HG02763 (cell line): Measurements from ENCODE around the gene CTAGE9.
"Not testable (repeated sequence)": the region's sequence is repeated elsewhere in the genome, so short reads cannot be mapped to it uniquely, and the experiment has no call there.

Source experiments
- ATAC-seq: cut with Tn5 transposase; IDR thresholded peaks from one replicate; pipeline ENCODE4 v1.9.1; 2021; ENCODE audit warnings: mild to moderate bottlenecking, moderate library complexity; ENCODE audit not compliant: unreplicated experiment

The CTAGE9 gene

DNA sequence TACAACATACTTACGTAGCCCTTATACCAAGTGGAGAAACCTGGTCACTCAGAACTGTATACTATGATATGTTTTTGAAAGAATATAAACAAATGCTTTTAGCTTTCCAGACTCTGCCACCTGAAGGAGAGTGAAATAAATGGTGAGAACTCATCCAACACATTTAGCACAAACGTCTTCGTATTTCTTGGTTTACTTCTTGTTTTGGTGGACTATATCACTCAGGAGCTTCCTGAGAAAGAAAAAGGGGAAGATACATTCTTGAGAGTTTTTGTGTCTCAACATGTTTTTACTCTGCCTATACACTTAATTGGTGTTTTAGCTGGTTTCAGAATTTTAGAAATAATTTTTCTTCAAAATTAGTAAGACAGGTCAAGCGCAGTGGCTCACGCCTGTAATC lies 19.4 kb upstream of the CTAGE9 start:
- no peak for ATAC-seq

DNA sequence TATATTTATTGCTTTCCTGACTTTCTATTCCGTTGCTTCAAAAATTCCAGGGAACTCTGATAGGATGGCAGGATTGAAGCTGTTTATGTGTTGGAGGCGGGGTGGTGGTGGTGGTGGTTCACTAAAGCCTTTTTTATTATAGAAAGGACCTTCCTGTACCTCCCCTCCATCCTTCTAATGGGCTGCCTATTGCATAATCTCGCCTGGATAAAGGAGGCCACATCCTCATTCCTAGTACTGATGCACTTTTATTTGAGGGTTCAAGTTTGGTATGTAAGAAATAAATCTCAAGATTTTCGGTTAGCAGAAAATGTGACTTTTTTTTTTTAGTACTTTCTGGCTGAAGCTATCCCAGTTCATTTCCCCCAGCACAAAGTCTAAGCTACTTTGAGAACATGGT lies 18.7 kb upstream of the CTAGE9 start:
- ATAC-seq: no peak

DNA sequence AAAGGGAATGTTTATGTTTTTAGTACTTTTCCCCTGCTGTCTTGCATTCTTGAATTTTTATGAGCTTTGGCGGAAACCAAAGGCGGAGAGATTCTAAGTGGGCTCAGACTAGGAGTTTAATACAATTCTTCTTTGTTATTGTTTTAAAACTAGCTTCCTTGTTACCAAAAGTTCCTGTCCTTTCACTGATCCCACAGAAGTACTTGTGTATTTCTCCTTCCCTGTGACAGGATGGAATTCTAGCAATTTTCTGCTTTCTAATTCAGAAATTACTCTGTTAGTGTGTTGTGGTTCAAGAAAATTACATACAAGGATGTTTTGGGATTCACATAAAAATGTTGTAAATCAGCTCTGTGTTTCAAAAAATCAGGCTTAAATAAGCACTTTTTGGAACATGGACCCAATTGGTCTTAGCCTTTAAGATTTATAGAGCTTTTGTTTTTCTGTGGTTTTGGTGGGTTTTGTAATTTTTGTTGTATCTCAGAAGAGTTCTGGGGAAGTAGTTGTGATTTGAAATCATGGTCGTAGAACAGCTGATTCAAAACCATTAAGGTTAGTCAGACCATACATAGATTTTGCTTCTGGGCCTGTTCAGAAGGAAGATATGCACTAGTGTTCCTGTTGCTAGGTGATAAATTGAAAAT lies 17.6 kb upstream of the CTAGE9 start:
- no peak for ATAC-seq

DNA sequence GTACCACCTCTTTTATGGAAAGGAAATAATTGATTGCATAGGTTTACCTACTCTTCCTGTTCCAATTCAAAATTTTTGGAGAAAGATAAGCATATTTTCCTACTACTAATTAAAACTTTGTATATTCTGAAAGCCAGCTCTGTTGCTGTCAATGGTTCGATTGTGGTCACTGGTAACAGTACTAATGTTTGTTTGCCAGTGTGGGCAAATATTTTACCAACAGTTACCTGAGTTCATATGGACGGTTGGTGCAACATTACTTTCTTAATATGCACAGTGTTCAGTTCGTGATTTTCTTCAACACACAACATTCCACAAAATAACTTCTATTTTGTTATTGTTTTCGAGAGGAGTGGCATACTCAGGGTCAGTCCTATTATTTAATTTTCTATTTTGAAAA lies 17.1 kb upstream of the CTAGE9 start:
- no peak for ATAC-seq

DNA sequence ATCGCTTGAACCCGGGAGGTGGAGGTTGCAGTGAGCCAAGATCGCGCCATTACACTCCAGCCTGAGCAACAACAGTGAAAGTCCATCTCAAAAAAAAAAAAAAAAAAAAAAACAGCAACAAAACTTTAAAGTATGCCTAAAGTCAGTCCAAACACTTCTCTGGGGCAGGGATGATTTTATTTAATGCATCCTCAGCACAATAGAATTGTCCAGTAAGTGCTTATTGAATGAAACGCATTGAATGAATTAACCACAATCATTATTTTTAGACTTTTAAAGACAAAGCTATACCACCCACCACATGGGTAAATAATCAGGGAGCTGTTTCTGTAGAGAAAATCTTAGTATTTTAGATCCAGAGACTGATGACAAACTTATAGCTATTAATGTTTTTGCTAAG lies 16.6 kb upstream of the CTAGE9 start:
- ATAC-seq: no peak

DNA sequence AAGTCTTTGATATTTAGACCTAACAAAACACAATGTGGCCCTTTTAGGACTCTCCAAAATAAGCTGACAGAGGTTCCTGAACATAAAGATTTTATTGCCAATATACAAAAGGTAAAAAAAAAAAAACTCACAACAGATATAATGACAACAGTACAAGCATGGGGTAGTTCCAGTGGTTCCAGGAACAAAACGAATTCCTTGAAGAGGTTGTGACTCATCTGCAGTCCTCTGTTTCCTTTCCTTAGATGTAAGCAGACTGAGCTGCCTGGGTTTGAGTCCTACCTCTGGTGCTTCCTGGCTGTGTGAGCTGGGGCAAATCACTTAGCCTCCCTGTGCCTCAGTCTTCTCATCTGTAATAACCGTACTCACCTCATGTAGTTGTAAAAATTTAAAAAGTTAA lies 13.3 kb upstream of the CTAGE9 start:
- ATAC-seq: no peak

DNA sequence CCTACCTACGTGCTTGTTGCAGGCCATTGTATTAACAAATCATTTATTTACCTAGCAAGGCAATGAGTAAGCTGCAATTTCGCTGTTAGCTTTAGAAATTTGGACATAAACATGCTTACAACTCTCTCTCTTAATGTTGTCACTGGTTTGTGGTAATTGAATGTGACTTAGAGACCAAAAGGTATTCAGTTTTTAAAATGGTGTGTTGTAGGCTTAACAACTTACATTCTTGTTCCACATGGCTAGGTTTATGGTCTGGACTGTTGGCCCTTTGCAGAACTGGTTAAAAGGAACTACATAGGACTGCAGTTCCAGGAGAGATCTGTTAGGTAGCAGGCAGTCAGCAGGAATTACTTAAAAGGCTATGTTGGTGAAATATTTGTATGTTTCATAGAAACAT lies 10.3 kb upstream of the CTAGE9 start:
- ATAC-seq: no peak

DNA sequence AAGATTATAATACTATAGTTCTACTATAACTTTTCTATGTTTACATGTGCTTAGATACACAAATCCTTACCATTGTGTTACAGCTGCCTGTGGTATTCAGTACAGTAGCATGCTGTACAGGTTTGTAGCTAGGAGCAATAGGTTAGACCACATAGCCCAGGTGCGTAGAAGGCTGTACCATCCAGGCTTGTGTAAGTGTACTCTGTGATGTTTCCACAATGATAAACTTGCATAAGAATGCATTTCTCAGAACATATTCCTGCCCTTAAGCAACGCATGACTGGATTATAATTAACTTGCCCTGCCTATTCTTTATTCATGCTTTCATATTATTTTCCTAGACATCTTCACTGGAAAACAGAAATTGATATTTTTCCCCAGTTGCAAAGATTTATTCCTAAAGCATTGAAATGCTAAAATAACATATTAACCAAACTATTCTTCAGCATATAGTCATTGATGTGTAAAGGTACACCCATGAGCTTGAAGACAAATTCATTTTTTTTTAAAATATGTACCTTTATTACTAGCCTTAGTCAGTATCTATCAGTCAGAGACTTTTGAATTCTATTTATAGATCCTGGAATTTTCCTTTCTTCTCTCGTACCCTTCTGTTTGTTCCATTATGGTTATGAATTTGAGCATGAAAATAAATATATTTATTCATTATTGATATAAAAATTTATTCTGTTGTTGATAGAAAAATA lies 7.2 kb upstream of the CTAGE9 start:
- no peak for ATAC-seq

DNA sequence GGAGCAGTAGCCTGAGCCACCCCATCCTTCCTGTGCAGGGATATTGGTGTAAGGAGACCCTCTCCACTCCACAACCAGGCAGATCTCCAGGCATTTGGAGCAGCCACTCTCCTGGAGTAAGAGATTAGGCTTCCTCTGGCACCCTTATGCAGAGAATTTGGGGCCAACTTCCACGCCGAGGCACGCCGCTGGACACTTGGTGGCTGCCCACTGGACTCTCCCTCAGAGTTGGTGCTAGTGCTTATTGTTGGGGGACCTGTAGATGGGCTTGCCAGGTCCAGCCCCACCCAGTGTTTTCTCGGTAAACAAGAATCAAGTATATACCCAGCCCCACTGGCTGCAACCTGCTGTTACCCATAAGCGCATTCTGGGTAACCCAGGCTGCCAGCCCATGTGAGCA lies 4.8 kb upstream of the CTAGE9 start:
- not testable (repeated sequence) for ATAC-seq

DNA sequence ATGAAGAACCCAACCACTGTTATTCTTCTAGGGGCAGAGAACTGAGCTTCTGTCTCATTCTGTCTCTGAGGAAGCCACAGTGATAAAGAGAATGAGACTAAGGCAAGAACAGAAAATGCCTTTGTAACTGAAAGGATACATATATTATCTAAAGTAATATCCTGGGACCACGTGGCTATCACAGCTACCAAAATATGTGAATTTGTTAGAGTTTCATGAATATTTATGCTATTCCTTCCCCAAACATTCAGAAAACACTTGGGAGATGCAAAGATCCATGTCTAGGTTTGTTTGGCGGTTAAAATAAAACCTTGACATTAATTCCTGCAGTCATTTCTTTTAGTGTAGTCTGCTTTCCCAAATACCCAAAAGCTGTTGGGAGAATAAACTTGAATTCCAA lies 6.9 kb downstream of the CTAGE9 start:
- not testable (repeated sequence) for ATAC-seq

DNA sequence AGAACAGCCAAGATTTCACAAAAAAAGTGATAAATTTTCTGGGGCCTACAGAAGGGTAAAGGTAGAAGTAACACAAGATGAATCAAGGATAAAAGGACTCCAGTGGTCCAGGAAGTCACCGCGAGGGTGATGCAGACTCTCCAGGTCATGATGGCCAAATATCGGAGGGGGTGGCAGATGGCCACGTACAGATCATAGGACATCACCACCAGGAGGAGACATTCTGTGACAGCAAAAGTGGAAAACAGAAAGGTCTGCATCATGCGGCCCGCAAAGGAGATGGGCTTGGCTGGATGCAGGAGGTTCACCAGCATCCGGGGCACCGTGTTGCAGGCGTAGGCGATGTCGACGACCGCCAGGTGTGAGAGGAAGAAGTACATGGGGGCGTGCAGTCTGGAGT lies 10.0 kb downstream of the CTAGE9 start:
- ATAC-seq: not testable (repeated sequence)

DNA sequence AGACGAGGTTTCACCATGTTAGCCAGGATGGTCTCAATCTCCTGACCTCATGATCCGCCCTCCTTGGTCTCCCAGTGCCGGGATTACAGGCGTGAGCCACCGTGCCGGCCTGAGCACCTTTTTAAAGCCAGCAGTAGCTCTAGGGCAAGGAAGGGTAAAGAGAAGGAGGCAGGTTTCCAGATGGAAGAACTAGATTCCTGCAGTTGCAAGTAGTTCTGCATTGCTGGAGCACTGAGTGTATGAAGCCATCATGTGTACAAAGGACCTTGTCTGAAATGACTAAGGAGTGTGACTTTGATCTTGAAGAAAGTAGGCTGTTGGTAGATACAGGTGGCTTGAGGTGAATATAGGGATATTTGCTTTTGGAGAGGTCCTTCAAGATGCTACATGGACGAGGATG lies 13.9 kb downstream of the CTAGE9 start:
- no peak for ATAC-seq

DNA sequence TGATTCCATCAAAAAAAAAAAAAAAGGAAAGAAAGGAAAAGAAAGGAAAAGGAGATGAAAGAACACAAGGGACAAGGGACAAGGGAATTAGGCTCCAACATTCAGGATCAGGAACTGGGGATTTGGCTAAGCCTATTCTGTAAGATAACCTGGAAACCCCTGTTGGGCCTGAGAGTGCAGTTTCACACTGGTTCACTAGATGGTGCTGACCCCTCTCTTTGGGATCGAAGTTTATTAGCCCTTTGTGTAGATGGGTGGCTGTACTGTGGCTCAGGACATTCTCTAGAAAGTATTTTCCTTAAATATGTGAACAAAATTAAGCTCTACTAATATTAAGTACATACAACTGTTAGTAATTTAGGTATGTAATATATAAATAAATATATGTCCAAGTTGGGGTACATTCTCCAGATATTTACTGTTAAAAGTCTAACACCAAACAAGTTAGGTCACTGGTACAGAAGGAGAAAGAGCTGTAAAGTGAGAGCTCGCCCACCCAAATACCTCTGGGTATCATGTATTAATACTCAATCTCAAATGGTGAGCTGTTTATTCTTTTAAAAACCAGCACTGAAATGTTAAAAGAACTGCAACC lies 15.9 kb downstream of the CTAGE9 start:
- ATAC-seq: no peak

DNA sequence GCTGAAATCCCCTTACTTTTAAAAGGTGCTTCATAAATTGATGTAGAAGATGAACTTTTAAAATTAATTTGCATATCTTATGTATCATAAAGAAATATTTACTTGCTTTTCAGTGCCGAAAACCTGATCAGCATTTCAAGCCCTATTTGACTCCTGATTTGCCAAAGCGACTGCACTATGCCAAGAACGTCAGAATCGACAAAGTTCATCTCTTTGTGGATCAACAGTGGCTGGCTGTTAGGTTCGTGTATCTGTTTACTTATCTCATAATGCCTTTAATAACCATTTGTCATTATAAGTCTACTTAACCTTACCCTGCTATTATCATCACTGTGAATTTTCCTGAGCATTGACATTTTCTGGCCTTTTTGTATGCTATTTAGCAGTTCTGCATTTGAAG lies 17.4 kb downstream of the CTAGE9 start:
- ATAC-seq: no peak

DNA sequence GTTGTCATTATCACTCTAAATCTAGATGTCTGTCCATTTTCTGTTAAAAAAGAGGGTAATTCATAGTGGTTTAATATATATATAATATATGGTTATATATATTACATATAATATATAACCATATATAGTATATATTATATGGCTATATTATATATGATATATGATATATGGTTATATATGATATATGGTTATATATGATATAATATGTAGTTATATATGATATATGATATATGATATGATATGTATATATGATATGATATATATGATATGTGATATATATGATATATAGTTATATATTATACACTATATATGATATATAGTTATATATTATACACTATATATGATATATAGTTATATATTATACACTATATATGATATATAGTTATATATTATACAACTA lies 18.2 kb downstream of the CTAGE9 start:
- no peak for ATAC-seq

DNA sequence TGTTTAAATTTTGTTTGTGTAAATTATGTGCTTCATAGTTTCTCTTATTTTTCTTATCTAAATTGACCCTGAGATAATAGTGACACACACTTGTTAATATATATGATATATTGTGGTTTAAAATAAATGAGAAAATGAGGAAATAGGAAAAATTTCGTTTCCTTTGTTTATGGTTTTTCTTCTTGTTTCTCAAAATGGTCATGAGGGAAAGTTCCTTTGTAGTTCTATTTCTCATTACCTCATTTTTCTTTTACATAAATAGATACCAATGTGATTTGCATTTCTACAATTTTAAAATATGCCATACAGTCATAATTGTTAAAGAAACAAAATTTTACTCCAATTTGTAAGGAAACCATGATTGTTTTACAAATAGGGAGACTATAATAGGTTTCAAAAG lies 18.8 kb downstream of the CTAGE9 start:
- no peak for ATAC-seq

DNA sequence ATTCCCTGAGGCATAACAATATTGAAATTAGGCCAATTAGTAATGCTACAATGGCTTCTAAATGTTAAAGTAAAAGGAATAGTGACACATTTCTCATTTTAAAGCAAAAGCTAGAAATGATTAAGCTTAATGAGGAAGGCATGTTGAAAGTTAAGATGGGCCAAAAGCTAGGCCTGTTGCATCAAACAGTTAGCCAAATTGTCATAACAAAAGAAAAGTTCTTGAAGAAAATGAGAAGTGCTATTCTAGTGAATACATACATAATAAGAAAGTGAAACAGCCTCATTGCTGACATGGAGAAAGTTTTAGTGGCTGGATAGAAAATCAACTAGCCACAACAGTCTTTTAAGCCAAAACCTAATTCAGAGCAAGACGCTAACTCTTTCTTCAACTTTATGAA lies 22.5 kb downstream of the CTAGE9 start:
- peak; percentile 41 for ATAC-seq

DNA sequence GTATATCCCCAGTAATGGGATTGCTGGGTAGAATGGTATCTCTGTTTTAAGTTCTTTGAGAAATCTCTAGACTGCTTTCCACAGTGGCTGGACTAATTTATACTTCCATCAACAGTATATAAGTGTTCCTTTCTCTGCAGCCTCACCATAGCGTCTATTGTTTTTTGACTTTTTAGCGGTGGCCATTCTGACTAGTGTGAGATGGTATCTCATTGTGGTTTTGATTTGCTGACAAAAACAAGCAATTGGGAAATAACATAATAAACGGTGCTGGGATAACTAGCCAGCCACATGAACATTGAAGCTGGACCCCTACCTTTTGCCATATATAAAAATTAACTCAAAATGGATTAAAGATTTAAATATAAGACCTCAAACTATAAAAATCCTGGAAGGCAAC lies 23.8 kb downstream of the CTAGE9 start:
- ATAC-seq: no peak

DNA sequence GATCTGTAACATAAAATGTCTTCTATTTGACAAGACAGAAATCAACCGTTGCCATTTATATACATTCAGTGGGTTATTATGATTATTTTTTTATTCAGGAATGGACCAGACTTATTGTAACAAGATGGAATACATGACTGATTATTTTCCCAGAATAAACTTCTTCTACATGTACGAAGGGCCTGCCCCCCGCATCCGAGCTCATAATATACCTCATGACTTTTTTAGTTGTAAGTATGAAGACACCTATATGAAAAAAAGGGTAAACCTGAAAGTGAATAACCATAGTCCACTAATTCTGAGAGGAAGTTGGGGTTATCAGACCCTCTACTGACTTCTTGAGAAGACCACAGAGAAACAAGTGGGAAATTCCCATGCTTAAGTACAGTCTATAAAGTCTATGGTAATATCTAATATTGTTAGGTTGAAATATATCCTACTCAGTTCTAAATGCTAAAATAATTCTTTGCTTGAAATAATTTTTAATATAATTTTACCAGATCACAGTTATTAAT lies 25.5 kb downstream of the CTAGE9 start:
- ATAC-seq: peak; percentile 63

DNA sequence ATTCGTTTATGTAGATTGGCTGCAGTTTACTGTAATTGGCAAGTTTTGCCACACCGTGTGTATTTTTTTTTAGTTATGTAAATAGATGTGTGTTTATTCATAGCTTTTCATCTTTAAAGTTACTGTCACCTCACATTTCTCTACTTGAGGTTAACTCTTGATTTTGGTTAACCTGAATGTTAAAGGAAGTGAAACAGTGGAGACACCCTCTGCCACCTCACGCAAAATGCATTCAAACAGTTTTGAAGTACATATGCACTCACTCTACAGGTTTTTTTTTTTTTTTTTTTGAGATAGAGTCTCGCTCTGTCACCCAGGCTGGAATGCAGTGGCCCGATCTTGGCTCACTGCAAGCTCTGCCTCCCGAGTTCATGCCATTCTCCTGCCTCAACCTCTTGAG lies 27.3 kb downstream of the CTAGE9 start:
- peak; percentile 75 for ATAC-seq

DNA sequence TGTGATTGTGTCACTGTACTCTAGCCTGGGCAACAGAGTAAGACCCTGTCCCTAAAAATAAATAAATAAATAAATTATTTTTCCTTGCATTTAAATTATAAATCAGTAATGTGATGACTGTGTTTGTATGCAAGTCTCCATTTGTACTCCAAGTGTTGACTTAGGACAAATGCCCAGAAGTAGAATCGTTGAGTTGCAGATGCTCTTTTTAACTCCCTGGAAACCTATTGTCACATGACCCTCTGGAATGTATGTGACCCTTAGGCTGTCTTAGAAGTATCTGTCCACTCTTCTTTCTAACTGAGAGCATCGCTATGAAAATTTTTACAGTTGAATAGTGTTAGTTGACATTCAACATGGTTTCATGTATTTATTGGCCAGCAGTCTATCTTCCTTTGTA lies 28.4 kb downstream of the CTAGE9 start:
- no peak for ATAC-seq

DNA sequence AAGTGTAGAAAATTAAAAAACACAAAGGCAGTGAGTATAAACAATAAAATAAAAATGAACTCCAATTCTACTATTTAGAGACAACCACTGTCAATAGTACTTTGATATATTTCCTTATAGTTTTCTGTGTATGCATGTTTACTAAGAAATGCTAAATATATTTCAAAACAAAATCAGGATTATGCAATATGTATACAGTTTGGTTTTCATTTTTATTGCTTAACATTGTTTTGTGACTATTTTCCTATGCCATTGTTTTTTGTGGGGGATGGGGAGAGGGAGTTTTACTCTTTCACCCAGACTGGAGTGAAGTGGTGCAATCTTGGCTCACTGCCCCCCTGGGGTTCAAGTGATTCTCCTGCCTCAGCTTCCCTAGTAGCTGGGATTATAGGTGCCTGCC lies 29.2 kb downstream of the CTAGE9 start:
- ATAC-seq: no peak
